Colonic mucosa (tissue), 4 donors: ENCODE data around the gene ACRBP. TPM values are rescaled to one million over a fixed set of nuclear protein-coding genes. Genes with fewer than 3 reads are reported as not detected.
A peak's percentile ranks its signal among the peaks of the same experiment; 100 is the strongest.

Experiments used
- DNase-seq: peaks from one replicate; pipeline ENCODE4 v3.0.0-alpha.2; 2020
- H3K27ac ChIP-seq: fragments of 200-600 bp; one replicate; pipeline ENCODE4 v1.8.0; 2021
- H3K27me3 ChIP-seq: fragments of 200-600 bp; one replicate; pipeline ENCODE4 v1.8.0; 2021
- H3K36me3 ChIP-seq: fragments of 200-600 bp; one replicate; pipeline ENCODE4 v1.8.0; 2021
- H3K4me1 ChIP-seq: fragments of 200-600 bp; one replicate; pipeline ENCODE4 v1.8.0; 2021; ENCODE audit warnings: mild to moderate bottlenecking
- H3K4me3 ChIP-seq: fragments of 200-600 bp; one replicate; pipeline ENCODE4 v1.8.0; 2021
- H3K9ac ChIP-seq, 2 donors: one replicate each; pipeline ENCODE4 v1.7.0; 2013; ENCODE audit warnings: control low read depth in 2 of 2, low read depth in 2 of 2, low read length in 2 of 2
- H3K9me3 ChIP-seq: fragments of 200-600 bp; one replicate; pipeline ENCODE4 v1.8.0; 2021
- intact Hi-C: fragments of 100-400 bp; cut with DNase I; formaldehyde crosslinking; loops from one replicate; pipeline ENCODE4 v1.14.1; 2022
- total RNA-seq, 2 donors: library from RNA; stranded (reverse); fragmentation: NEBNext Ultra II Directional in 1 of 2; extraction: Animal tissue kit (Norgen Biotek cat#: 25700) in 1 of 2; gene quantifications; one replicate each; pipeline ENCODE4 v1.2.1, GENCODE V29; 2021
- TF ChIP-seq, protein P1 (sequence below): fragments of 200-600 bp; IDR thresholded peaks from one replicate; pipeline ENCODE4 v1.8.0; 2022; ENCODE audit warnings: antibody characterized with exemption, mild to moderate bottlenecking
- donor health status: healthy.
- donor health status: DM: no; HTN: no; CAD: no.
- donor health status: DM: no; HTN: no; CAD: no.

Gene ACRBP
- total RNA-seq, 2 donors from 2014 or later, result 1.6 to 1.9 TPM

DNA sequence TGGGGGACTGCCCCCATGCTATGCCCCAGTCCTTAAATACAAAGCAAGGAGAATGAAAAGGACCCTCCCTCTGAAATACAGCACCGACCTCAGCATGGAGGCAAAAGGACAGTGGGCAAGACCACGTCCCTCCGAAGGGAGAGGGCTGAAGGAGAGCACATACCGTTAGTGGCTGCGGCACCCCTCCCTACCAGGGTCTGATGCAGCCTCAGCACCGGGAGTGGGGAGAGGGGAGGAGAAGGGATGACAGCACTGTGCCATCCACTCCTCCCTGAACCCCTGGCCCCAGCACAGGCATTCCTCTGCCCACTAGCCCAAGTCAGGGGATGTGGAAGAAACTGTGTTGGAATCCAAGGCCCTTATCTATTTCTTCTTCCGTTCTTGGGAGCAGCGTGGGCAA is 3.6 kb upstream of the ACRBP start:
- intact Hi-C loops, result no loop called here
- TF ChIP-seq, protein P1, sequence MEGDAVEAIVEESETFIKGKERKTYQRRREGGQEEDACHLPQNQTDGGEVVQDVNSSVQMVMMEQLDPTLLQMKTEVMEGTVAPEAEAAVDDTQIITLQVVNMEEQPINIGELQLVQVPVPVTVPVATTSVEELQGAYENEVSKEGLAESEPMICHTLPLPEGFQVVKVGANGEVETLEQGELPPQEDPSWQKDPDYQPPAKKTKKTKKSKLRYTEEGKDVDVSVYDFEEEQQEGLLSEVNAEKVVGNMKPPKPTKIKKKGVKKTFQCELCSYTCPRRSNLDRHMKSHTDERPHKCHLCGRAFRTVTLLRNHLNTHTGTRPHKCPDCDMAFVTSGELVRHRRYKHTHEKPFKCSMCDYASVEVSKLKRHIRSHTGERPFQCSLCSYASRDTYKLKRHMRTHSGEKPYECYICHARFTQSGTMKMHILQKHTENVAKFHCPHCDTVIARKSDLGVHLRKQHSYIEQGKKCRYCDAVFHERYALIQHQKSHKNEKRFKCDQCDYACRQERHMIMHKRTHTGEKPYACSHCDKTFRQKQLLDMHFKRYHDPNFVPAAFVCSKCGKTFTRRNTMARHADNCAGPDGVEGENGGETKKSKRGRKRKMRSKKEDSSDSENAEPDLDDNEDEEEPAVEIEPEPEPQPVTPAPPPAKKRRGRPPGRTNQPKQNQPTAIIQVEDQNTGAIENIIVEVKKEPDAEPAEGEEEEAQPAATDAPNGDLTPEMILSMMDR, result no peak
- H3K36me3 ChIP-seq, result peaks cover 4% of the 10 kb centered on the region

DNA sequence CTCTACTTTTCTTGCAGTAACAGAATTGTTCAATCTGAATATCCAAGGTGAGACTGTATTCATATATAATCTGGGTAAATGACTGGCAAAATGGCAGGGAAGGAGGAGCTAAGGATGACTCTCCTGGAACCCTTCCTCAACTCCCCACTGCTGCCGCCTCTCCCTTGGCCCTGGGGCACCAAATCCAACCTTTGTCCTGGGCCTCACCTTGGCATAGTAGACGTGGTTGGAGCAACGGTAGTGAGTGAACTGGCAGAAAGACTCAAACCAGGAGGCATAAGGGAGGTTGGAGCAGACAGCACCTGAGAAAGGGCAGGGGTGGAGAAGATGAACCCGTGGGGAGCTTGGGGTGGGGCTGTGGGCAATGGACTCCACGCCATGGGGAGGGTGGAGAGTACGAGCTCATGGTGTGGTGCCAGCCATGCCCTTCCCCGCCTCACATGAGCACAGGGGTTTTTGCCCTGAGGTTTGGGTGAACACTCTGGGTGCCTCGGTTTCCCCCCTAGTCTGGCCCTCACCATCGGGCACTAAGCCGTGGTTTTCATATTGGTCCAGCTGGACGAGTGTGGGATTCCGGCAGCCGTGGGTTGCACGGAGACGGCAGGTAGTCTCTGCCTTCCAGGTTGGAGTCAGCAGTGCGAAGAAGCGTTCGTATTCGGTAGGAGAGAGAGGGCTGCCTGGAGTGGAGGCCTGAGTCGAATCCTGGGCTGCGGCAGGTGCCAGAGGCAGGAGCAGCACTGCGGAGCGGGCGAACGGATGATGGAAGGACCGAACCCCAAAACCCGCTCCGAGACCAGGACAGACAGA is 753 bp downstream of the ACRBP start:
- H3K9ac ChIP-seq, result peak overlapping the region; percentile 58 to 66
- no peaks in the 10 kb centered on the region for H3K4me1 ChIP-seq
- no peaks in the 10 kb centered on the region for H3K9me3 ChIP-seq
- TF ChIP-seq, protein P1, result no peak
- no peaks in the 10 kb centered on the region for H3K27me3 ChIP-seq
- DNase-seq, result no peak
- H3K4me3 ChIP-seq, result peak overlapping the region; percentile 38
- no peak overlapping the region for H3K27ac ChIP-seq
- H3K36me3 ChIP-seq, result peaks cover 4% of the 10 kb centered on the region
- intact Hi-C loops, result loop anchor here (1.0 kb wide), 1 partner anchor 28 kb away; no protein-coding TSS in a partner anchor

More for the DNA sequence above, 3.6 kb upstream of the ACRBP start:
- Histone ChIP-seq H3K27ac (no peak overlapping the region), H3K9me3 (no peaks in the 10 kb centered on the region), H3K9ac (no peak overlapping the region), H3K4me3 (no peak overlapping the region), H3K4me1 (no peaks in the 10 kb centered on the region), H3K27me3 (no peaks in the 10 kb centered on the region)
- DNase-seq, result no peak

DNA sequence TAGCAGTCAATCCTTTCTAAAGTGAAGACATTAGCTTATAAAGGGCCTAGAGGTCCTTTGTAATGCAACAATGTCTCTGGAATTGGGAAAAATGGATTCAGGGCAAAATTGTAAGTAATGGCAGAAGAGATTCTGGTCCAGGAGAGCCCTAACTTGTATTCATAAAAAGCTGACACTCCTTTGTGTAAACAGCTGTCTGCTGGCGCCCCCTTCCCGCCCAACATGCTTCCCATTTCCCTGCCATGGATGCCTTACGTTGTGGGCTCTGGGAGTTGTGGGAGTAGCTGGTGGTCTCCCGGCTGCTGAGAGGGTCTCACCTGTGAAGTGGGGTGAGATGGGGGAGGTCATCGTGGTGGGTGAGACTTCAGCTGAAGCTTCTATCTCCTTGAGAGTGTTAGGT is 2.3 kb downstream of the ACRBP start:
- Histone ChIP-seq H3K4me3 (no peak overlapping the region), H3K27me3 (no peaks in the 10 kb centered on the region), H3K9ac (no peak overlapping the region), H3K4me1 (no peaks in the 10 kb centered on the region), H3K27ac (peak overlapping the region; percentile 6), H3K9me3 (no peaks in the 10 kb centered on the region), H3K36me3 (no peaks in the 10 kb centered on the region)
- DNase-seq, result peak; percentile 49
- intact Hi-C loops, result no loop called here
- TF ChIP-seq, protein P1, result no peak

DNA sequence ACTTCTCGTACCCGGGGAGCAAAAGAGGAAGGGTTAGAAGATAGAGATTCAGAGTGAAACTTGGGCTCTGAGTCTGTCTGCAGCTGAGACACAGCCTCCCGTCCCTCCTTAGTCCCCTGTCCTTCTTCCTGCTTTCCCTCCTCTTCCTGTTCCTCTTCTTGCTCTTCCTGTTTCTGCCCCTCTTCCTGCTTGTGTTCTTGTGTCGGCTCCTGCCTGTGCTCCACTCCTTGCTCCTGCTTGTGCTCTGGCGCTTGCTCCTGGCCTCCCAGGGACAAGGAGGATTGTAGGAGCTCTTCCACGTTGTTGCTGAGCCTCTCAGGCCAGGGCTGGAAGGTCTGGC is 3.0 kb downstream of the ACRBP start:
- intact Hi-C loops, result no loop called here
- Histone ChIP-seq H3K27me3 (no peaks in the 10 kb centered on the region), H3K27ac (peak overlapping the region; percentile 6), H3K9ac (no peak overlapping the region), H3K4me3 (no peak overlapping the region), H3K36me3 (no peaks in the 10 kb centered on the region), H3K4me1 (no peaks in the 10 kb centered on the region), H3K9me3 (no peaks in the 10 kb centered on the region)
- TF ChIP-seq, protein P1, result no peak
- no peak for DNase-seq

DNA sequence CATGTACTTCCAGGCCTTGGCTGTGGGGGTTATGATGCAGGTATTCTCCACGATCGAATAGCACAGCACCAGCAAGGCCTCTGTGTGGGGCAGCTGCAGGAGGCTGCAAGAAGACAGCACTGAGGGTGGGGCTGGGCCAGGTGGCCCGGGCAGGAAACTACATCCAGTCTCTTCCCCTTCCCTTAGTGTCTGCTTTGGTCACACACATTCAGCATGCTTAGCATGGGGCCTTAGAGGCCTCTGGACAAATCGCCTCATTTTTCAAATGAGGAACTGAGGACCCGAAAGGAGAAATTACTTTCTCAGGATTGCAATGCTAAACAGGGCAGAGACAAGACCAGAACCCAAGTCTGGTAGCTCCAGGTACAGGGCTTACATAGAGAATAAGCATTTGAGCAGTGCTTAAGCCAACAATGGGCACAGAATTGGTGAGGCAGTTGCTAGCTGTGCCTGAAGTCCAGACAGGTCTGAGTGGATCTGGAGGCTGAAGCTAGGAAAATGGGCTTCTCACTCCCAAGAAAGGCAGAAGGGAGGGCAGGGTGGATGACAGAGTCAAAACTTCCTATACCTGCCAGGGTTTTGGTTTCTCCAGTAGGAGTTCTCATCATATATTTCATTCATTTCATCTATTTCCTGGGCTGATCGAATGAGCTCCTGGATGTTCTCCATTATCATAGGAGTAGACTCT is 3.5 kb downstream of the ACRBP start:
- intact Hi-C loops, result no loop called here
- Histone ChIP-seq H3K4me3 (no peak overlapping the region), H3K36me3 (no peaks in the 10 kb centered on the region), H3K9me3 (no peaks in the 10 kb centered on the region), H3K27ac (no peak overlapping the region), H3K4me1 (no peaks in the 10 kb centered on the region), H3K9ac (no peak overlapping the region), H3K27me3 (no peaks in the 10 kb centered on the region)
- no peak for DNase-seq
- TF ChIP-seq, protein P1, result no peak
